HG03342 (cell line): ENCODE measurements around the gene RAMP2.
"Not testable (repeated sequence)": the region's sequence is repeated elsewhere in the genome, so short reads cannot be mapped to it uniquely, and the experiment has no call there.

Experiments used
- ATAC-seq: cut with Tn5 transposase; IDR thresholded peaks from one replicate; pipeline ENCODE4 v1.9.1; 2021; ENCODE audit warnings: mild to moderate bottlenecking, moderate library complexity; ENCODE audit not compliant: unreplicated experiment

RAMP2 gene

DNA sequence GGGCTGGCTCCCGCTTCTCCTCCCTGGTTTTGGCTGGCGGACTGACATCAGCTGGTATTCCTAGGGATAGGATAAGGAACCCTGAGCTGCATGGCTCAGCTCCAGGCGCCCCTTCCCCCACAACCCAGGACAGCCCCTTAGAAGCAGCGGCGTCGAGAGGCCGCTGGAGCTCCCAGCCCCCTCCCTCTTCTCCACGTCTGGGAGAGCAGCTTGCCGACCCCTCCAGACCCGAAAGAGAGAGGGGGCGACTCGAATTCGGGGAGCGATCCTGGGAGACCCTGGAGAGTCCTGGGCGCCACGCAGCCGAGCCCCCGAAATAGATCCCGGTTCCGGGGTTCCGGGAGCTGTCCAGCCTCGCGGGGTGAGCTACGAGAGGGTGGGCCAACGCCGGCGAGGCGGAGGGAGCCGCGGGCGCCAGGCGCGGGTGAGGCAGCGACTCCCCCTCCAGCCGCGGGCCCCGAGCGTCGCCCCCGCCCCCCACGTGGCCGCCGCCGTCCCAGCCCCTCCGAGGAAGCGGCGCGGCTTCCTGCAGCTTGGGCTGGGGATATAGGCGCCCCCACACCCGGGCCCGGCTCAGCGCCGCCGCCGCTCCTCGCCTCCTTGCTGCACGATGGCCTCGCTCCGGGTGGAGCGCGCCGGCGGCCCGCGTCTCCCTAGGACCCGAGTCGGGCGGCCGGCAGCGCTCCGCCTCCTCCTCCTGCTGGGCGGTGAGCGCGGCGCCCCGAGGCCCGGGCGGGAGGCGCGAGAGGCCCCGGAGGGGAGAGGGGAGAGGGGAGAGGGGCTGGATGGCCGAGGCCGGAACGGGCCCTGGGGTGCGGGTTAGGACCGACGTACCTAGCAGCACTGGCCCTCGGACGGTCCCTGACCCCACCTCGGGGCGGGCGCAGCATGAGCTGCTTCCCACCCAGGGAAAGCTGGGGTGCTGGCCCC, at the start of gene RAMP2:
Gene RAMP2, plus strand, starts transcription at position 576 of the 930 bp plus-strand sequence. Its CDS starts 35 bp downstream, at position 611.
- ATAC-seq: no peak

DNA sequence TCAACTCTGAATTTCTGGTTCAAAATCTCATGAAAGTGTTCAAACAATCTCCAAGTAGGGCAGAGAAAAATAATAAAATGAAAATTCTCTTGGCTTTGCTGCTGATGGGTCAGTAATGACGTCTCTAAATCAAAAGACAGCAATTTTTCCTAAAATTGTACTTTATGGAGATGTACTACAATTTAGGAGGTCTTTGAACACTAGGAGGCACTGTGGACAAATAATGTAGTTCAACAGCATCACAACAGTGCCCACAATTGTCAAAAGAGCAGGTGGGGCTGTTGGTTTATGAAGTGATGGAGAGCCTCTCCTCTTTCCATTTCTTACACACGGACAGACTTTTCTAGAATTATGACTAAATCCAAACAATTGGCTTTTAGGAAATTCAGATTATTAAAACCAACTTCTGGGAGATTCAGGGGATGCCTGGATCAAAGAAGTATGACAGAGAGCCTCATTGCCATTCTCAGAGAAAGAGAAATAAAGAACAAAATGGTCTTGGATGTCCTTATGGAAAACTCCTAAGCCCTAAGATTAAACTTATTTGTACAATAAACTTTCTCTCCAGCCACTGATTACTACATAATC, 39.9 kb upstream of the RAMP2 start:
- no peak for ATAC-seq

- ATAC-seq: no peak
Observed at GRCh38 chr17:42723636-42724035, 37.4 kb upstream of the RAMP2 start.

GRCh38 chr17:42725143-42725542, 35.9 kb upstream of the RAMP2 start:
- ATAC-seq: no peak

DNA sequence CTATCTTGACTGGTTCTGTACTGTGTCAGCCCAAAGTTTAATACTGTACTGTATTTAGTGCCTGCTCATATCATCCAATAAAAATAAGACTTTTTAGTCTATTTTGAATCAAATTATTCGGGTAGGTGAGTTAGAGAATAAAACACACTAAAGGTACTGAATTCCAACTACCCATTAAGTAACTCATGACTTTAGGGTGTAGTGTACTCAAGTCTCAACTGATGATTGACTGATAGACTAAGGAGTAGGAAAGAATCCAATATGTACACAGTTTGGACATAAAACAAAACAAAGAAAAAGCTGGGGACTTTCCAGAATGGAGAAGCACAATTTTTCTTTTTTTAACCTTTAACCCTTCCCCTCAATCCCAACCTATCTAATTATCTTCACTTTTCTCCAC, 20.3 kb upstream of the RAMP2 start:
- no peak for ATAC-seq

DNA sequence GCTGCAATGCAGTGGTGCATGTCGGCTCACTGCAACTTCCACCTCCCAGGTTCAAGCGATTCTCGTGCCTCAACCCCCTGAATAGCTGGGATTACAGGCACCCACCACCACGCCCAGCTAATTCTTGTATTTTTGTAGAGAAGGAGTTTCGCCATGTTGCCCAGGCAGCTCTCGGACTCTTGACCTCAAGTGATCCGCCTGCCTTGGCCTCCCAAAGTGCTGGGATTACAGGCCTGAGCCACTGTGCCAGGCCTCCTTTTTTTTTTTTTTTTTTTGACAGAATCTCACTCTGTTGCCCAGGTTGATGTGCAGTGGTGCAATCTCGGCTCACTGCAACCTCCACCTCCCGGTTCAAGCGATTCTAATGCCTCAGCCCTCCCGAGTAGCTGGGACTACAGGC, 18.1 kb upstream of the RAMP2 start:
- ATAC-seq: not testable (repeated sequence)

DNA sequence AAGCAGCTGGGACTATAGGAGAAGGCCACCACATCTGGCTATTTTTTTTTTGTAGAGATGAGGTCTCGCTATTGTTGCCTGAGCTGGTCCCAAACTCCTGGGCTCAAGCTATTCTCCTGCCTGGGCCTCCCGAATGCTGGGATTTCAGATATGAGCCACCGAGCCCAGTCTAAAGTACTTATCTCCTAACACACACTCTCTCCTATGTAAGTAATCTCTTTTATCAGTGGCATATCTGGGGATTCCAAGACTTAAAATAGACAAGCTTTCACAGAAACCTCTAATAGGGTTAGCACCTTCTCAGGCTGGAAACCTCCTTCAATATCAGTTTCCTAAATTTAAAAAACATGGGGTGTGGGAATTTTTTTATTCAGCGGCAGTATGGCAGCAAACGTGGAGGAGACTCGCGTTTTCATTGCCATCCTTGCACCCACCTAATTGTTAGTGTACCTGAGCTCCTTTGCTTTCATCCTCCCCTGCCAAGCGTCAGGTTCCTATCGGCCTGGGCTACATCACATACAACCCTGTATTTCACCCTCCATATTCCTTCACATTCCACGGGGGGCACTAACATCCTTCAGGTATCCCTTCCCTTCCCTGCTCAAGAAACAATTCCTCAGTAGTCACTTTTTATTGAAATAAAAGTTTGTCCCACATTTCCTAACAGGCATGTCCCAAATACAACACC, 17.3 kb upstream of the RAMP2 start:
- ATAC-seq: no peak

GRCh38 chr17:42744283-42744805, 16.7 kb upstream of the RAMP2 start:
- peak; percentile 41 for ATAC-seq

- ATAC-seq: peak; percentile 83
Observed at GRCh38 chr17:42744806-42745617, 16.0 kb upstream of the RAMP2 start, which contains the start of gene EZH1. Gene EZH1, minus strand, starts transcription at chr17:42745040. Its CDS starts 16,099 bp downstream, at chr17:42728941.

DNA sequence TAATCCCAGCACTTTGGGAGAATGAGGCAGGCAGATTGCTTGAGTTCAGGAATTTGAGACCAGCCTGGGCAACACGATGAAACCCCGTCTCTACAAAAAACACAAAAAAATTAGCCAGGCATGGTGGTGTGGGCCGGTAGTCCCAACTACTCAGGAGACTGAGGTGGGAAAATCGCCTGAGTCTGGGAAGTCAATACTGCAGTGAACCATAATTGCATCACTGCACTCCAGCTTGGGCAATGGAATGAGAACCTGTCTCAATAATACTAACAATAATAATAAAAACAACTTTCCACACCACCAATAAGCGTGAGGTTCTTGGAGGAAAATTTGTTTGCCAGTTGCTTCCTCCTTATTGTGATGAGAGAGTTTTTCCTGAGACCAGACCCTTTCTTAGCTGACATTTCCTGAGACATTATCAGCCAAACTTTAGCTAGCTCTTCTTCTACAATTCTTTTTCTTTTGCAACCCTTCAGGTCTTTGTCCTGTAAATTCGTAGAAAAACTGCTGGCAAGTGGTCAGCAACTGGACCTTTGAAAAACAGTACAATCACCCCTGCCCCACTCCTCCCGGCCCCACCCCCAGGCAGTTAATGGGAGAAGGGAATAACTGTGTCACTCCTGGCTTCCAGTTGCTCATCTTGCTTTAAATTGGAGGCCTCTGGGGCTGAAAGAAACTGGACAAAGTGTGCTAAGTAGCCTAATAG, 12.7 kb upstream of the RAMP2 start:
- no peak for ATAC-seq

DNA sequence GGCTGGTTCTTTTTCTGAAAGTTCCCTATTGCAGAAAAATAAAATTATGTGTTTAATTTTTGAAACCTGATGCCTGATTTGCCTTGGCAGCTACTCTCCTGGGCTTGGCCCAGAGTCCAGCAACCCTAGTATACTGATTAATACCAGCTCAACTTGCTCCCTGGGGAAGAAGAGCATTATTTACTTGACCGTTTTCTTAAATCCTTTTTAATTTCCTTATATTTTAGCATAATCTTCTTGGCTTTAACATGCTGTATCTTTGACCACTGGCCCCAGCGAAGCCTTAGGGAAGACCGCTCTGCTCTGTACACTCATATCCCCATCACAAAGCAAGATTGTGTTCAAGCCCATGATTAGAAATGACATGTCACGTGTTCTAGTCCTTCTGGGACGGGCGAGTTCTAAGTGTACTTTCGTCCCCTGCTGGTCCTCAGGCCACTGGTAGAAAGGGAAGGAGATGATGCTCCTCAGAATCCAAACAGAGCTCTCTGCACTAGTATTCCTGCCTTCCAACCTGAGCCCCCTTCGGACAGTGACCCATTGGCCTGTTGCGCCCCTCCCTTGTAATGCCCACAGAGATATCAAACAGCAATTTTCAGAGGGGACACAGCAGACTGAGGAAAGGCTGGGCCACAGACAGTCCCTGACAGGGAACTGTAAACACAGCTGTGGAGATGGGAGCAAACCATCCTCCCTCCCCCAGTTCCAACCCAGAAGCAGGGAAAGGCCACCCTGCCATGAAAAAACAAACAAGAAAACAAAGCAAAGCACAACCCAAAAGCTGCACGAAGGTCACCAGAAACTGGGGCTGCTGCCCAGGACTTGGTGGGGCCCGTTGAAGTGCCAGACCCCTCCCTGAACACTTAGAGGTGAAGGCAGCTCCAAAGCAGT, 11.9 kb upstream of the RAMP2 start:
- no peak for ATAC-seq

DNA sequence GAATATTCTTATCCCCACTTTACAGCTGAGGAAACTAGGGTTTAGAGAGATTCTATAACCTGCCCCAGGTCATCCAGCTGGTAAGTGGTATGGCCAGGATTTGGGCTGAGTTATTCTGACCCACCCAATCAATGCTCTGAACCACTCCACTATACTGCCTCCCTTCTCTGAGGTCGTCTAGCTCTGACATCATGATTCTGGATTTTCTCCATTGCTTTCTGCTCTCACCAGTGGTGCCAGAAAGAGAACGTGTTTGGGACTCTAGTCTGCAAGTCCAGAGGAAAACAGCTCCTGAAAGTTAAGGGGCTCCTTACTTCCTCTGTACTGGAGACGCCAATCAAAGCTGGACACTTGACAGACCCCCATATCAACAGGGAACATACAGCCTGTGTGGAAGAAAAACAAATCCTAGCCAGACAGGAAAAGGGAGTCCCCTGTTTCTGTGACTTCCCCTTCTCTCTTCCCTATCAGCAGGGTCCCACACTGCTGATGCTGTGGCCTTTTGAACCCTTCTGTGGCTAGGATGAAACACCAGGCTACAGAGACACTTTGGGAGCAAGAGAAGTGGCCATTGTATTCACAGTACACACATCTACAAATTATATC, 10.2 kb upstream of the RAMP2 start:
- no peak for ATAC-seq

DNA sequence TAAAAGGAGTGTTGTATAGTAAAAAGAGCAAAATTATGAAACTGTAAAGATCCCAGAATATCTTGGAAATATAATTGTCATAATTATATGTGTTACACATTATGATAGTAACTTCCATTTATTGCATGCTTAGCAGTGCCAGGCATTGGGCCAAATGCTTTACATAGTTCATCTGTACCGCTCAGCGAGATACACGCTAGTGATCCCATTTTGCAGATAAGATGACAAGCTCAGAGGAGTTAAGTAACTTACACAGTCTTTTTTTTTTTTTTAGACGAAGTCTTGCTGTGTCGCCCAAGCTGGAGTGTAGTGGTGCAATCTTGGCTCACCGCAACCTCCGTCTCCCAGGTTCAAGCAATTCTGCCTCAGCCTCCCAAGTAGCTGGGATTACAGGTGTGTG, 9.4 kb upstream of the RAMP2 start:
- ATAC-seq: no peak

DNA sequence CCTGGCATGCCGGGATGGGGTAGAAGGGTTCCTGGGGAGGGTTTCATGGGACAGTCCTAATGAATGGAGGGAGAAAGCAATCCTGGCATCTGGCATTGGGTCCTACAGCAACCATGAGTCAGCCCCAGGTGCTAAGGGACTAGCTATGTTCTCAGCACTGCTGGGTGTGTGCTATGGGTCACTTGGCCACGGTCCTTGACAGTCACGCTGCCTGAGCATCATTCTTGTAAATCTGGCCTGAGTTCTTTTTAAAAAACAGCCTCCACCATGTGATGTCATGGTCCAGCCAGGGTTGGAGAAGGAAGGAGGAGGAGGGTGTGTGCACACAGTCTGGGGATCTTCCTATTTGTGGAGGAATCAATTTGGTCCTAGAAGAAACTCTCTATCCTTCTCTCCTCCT, 6.2 kb upstream of the RAMP2 start:
- no peak for ATAC-seq

DNA sequence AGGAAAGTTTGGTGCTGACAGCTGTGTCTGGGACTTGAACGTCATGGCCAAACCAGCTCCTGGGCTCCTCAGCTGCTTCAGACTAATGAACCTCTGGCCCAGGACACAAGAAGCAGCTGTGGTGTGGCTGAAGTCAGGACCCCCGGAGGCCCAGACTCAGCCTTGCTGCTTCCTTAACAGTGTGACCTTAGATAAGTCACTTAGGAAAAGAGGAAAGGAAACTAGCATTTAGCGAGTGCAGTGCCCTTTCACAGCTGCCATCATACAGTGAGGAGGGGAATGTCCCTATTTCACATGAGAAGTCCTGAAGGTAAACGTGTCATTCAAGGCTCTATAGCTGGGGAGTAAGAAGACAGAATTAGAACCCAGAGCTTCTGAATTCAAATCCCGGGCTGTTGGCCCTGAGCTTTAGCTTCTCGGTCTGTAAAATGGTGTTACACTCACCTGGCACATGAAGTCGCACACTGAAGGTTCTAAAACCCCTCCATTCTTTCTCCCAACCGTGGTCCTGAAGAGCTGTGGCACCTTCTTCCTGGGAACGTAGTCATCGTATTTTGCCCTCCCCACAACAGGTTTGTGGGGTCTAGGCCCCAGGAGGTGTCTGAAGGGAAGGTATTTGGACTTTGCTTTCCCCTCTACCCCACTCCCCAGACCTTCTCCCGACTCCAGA, 910 bp upstream of the RAMP2 start:
- ATAC-seq: no peak

GRCh38 chr17:42761638-42762037, 611 bp downstream of the RAMP2 start:
- no peak for ATAC-seq

GRCh38 chr17:42766124-42766523, 5.1 kb downstream of the RAMP2 start:
- ATAC-seq: no peak

DNA sequence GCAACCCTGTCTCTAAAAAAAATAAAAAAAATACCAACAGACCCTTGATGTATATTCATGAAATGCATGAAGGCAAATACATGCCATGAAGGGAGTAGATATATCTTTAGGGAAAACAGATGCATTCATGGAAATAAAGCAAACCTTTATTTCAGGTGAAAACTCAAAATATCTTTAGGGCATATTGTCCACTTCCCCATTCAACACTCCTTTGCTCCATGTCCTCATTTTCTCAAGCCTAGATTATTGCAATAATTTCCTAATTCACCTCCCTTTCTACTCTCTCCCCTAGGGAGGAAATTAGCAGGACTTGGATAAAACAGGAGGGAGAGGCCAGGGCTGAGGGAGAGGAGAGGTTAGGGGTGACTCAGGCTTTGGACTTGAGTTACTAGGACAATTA, 6.5 kb downstream of the RAMP2 start:
- no peak for ATAC-seq
